C1 segment of cervical spinal cord (tissue), 14 donors: Measurements from ENCODE around the gene LRRC41.
A peak's percentile ranks its signal among the peaks of the same experiment; 100 is the strongest.
"Not testable (repeated sequence)": the region's sequence is repeated elsewhere in the genome, so short reads cannot be mapped to it uniquely, and the experiment has no call there.

Experiments used
- DNase-seq, 14 donors: peaks; one replicate each; lab custom pipeline; 2025; lab: John Stamatoyannopoulos, UW

The LRRC41 gene

DNA sequence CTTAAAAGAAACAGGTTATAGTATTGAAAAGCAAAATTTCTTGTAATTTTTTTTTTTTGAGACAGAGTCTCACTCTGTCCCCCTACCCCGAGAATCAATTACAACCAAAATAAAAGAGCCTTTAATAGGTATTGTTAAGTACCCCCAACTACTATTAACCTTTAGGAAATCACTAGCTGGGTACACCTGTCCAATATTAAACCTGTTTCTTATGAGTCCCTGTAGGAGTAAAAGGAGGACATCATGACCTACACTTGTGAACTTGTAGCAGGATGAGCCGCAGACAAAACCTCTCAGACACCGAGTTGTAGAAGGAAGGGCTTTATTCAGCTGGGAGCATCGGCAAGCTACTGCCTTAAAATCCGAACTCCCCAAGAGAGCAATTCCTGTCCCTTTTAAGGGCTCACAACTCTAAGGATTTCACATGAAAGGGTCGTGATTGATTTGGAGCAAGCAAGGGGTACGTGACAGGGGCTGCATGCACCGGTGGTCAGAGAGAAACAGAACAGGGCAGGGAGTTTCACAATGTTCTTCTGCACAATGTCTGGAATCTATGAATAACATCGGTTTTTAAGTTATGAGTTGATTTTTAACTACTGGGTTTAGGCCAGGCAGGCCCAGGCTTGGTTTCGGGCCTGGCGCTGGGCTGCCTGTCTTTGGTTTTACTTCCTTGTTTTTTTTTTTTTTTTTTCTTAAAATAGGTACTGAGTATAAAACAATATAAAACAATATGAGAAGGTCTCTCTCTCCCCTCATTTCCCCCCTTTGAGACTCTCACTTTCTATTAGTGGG is 22.1 kb upstream of the LRRC41 start:
- DNase-seq, result not testable (repeated sequence)

DNA sequence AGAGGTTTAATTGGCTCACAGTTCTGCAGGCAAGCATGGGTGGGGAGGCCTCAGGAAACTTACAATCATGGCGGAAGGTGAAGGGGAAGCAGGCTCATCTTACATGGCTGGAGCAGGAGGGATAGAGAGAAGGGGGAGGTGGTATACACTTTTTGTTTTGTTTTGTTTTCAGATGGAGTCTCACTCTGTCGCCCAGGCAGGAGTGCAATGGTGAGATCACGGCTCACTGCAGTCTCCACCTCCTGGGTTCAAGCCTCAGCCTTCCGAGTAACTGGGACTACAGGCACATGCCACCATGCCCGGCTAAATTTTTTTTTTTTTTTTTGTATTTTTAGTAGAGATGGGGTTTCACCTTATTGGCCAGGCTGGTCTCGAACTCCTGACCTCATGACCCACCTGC is 18.8 kb upstream of the LRRC41 start:
- not testable (repeated sequence) for DNase-seq

DNA sequence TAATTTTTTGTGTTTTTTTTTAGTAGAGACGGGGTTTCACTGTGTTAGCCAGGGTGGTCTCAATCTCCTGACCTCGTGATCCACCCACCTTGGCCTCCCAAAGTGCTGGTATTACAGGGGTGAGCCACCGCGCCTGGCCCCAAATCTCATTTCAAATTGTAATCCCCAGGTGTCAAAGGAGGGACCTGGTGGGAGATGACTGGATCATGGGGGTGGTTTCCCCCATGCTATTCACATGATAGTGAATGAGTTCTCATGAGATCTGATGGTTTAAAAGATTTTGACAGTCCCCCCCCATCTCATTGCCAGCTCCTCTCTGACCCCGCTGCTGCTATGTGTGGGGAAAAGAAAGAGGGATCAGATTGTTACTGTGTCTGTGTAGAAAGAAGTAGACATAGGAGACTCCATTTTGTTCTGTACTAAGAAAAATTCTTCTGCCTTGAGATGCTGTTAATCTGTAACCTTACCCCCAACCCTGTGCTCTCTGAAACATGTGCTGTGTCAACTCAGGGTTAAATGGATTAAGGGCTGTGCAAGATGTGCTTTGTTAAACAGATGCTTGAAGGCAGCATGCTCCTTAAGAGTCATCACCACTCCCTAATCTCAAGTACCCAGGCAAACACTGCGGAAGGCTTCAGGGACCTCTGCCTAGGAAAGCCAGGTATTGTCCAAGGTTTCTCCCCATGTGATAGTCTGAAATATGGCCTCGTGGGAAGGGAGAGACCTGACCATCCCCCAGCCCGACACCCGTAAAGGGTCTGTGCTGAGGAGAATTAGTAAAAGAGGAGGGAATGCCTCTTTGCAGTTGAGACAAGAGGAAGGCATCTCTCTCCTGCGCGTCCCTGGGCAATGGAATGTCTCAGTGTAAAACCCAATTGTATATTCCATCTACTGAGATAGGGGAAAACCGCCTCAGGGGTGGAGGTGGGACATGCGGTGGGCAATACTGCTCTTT is 16.8 kb upstream of the LRRC41 start:
- not testable (repeated sequence) for DNase-seq

DNA sequence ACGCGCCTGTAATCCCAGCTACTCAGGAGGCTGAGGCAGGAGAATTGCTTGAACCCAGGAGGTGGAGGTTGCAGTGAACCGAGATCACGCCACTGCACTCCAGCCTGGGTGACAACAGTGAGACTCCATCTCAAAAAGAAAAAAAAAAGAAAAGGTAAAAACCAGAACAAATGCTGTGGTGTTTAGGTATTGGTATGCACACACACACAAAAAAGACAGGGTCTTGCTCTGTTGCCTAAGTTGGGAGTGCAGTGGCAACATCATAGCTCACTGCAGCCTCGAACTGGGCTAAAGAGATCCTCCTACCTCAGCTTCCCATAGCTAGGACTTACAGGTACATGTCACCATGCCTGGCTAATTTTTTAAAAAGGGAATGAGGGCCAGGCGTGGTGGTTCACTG is 15.9 kb upstream of the LRRC41 start:
- not testable (repeated sequence) for DNase-seq

DNA sequence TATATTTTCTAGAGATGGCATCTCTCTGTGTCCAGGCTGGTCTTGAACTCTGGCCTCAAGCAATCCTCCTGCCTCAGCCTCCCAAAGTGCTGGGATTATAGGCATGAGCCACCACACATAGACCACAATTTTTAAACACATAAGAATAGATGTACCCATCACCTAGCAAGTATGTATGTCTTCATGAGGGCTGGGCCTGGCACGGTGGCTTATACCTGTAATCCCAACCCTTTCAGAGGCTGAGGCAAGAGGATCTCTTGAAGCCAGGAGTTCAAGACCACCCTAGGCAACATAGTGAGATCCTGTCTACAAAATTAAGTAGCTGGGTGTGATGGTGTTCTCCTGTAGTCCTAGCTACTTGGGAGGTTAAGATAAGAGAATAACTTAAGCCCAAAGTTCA is 13.9 kb upstream of the LRRC41 start:
- DNase-seq, result no peak

DNA sequence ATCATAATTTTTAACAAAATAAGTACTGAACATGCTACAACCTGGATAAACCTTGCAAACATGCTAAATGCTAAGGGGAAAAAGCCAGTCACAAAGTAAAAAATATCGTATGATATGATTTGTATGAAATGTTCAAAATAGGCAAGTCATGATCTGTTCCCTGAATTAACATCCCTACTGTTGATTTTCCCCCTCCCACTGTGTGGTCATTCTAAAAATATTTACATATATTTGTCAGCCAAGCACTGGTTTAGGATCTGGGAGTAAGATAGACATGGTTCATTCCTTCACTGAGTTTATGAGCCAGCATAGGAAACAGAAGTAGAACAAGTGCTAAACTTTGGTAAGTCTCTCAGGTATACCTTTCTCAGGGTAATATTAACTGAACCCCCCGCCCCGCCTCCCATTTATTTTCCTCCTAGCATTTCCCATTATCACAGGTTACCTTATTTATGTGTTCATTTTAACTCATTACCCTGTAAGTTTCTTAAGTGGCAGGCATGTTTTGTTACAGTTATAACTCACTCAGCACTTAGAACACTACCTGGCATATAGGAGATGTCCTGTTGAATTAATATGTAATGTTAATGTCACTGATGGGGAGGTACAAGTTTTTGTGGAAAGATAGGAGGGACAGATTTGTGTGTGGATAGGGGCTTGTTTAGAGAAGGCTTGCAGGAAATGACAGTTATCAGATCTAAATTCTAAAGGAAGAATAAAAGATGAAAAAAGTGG is 12.4 kb upstream of the LRRC41 start:
- no peak for DNase-seq

DNA sequence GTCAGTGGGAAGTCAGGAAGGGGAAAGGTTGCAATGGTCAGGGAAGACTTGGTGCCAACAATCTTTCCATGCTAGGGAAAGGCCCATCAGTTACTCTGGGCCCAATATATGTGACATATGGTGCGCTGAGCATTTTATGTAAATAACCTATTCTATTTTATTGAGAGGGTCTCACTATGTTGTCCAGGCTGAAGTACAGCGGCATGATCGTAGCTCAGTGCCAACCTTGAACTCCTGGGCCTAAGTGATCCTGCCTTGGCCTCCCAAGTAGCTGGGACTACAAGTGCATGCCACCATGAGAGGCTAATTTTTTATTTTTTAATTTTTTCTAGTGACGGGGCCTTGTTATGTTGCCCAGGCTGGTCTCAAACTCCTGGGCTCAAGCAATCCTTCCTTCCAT is 6.9 kb upstream of the LRRC41 start:
- DNase-seq, result no peak

DNA sequence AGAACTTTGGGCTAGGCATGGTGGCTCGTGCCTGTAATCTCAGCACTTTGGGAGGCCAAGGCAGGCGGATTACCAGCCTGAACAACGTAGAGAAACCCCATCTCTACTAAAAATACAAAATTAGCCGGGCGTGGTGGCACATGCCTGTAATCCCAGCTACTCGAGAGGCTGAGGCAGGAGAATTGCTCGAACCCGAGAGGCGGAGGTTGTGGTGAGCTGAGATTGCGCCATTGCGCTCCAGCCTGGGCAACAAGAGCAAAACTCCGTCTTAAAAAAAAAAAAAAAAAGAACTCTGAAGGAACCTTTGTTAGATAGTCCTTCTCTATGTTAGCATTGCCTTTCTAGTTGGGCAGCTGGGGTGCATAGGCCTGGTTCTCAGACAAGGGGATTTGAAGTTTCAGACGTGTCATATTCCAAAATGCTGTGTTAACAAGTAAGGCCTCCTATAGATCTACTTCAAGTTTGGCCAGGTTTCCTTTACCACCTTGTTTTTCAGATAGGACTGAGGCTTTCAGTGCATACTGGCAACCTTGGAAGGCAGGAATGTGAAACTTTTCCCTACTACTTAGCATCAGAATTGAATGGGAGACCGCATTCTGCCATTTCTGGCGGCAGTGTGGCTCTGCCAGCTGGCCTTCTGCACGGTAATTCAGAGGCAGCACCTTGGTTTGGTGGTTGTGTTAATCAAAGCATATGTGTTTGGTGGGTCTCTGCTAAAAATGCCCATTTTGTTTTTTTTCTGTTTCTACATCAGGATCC is 6.2 kb upstream of the LRRC41 start:
- DNase-seq, result no peak

DNA sequence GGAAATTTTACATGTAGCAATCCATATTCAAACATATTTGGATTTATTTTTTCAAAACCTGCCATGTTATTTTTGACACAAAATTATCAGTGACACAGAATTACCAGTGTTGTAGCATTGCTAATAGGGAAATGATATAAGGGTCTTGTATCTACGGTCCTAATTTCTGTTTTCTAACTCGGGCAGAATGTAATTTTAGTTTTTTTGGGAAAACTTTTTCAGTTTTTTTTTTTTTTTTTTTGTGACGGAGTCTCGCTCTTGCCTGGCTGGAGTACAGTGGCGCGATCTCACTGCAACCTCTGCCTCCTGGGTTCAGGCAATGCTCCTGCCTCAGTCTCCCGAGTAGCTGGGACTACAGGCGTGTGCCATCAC is 2.7 kb upstream of the LRRC41 start:
- DNase-seq, result no peak

DNA sequence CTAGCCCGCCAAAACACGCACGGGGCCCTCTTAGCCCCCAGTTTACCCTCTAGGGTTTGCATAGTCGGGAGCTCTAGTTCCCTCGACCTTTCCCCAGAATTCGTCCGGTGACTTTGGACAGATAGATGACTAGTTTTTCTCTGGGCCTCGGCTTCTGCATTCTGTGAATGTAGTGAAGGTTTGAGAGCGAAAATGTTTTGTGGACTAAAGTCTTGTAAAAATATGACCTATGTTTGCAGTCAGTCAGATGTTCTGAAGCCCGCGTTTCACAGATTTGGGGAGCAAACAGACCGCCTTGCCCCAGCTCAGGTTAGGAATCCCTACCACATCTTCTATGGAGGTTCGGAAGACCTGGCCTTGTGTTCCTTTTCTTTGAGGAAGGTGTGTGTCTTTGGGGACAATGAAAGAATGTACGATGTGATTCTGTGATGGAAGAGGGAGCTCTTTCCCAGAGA is 483 bp upstream of the LRRC41 start:
- DNase-seq, result no peak

DNA sequence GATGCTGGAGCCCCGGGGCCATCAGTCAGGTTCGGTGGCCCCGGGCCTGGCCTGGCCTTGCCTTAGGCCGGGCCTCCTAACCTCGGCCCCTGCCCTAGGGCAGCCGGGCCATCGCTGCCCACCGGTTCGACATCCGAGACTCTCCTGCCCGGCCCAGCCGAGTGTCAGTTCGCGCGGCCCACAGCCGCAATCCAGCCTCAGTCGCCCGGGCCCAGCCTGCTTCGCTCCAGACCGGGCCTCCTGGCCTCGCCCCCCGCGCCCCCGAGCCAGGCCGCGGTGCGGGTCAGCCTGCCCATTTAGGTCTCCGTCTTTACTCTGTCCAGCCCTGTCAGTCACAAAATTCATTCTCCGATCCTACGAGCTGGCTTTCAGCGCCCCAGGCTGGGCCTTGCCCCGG is 777 bp downstream of the LRRC41 start:
- peak in 5 of 14 donors; percentile 41 to 80 (median 59) for DNase-seq

DNA sequence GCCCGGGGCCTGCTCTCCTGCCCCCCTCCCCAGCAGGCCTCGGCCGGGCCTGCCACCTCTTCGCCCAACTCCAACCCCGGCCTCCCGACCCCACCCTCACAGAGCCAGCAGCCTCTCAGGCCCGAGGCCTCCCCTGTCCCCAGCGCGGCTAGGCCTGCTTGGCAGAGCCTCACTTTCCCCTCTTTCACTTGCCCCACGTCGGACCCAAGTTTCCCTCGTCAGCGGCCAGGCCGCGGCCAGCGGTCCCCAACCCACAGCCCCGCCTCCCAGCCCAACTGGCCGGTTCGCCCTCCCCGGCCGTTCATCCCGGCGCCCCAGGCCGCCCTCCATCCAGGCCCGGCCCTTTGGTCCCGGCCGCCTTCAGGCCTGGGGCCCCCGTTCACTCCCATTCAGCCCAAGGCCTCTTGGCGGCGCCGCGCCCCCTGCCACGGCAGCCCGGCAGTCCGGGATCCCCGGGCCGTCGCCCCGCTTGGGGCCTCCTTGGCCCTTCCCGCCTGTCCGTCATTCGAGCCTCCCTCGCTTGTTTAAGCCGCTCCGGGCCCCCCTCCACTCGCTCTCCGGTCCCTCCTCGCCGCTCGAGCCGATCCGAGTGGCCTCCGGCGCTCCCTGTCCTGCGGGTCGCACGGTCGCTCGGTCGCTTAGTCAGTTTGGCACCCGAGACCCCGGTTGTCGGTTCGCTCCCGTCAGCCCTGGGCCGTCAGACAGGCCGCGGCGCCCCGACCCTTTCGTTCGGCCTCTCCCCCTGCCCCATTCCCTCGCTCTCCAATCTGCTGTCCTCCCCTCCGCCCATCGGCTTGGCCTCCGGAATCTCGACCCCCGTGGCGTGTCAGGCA is 1.4 kb downstream of the LRRC41 start:
- DNase-seq, result peak in 12 of 14 donors; percentile 41 to 77 (median 54)

DNA sequence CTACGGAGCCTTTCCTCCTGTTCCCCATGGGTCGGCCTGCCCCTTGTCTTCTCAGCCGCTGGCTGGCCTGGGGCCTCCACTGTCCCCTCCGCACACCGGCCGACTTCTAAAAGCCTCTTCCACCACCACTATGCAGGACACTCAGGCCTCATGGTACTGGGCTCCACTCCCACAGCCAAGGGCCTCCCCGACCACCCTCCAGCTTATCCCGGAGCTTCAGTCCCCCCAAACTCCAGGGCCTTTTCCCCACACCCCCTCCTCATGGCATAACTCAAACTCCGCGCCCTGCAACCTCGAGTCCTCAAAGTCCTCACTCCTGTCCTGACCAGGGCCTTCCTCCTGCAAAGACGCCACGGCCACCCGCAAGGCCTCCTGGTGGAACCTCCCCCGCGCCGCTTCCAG is 2.0 kb downstream of the LRRC41 start:
- peak in 1 of 14 donors; percentile 38 for DNase-seq

DNA sequence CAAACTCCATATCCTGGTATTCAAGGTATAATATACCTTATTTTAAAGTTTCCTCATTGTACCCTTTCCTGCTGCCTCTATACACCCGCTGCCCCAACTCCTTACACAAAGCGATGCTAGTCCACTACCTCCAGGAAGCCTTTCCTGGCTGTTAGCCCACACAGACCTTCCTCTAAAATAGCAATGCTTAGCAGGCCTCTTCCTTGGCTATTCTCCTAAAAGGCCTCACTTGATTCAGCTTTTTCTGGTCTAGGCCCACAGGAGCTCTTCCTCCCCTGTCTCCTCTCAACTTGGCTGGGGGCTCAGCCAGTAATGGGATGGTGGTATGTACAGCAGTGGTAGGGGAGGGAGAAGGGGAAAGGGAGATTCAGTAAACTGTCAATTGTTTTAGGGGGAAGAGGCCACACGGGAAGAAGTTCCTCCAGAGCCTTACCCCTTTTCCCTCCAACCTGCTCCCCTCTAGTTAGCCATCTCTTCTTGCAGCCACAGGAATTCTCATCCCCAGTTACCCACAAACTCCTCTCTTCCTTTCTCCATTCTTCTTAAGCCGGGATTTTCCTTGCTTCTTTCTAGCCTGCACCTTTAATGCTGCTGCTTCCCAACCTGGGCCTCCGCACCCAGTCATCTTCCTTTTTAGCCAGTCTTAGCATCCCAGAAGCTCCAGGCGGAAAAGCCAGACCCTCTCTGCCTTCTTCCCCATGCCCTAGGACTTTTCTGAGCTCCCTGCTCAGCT is 2.6 kb downstream of the LRRC41 start:
- peak in 1 of 14 donors; percentile 26 for DNase-seq

DNA sequence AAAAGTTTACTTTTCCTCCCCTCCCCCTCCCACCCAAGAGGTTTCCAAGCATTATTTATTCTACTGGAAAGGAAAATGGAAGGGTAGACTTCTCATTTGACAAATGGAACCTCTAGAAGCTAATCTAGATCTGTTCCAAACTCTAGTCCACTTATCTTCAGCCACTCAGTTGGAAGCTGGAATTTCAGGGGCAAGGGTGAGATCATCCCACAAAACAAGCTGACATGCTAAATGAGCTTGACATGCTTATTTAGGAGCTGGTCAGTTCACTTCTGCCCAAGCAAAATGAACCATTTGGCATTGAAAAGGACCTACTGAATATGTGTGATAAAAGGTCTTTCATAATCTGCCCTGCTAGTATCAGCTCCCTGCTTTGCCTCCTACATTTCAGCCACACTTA is 5.0 kb downstream of the LRRC41 start:
- DNase-seq, result no peak

DNA sequence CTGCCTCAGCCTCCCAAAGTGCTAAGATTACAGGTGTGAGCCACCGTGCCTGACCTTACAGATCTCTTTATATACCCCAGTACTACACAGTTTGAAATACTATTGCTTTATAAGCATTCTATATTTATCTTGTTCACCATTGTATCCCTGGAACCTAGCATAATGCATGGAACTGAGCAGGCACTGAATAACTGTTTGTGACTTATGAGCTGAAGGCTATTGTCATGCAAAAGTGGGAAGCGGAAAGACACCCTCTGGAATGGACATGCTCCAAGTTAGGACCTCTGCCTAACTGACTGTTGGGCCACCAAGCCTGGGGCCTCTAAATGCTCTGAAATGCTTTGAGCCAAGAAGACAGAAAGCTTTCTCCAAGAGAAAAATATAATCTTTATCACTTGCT is 8.1 kb downstream of the LRRC41 start:
- no peak for DNase-seq

DNA sequence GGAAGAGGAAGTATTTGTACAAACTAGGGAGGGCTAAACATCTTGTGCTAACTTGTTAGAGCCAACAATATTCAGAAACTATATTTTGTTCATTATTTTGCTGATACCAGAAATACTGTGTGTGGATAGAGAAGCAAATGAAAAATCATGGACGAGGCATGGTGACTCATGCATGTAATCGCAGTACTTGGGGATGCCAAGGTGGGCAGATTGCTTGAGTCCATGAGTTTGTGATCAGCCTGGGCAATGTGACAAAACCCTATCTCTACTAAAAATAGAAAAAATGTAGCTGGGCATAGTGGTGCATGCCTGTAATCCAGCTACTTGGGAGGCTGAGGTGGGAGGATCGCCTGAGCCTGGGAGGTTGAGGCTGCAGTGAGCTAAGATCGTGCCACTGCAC is 13.4 kb downstream of the LRRC41 start:
- DNase-seq, result peak in 1 of 14 donors; percentile 2

DNA sequence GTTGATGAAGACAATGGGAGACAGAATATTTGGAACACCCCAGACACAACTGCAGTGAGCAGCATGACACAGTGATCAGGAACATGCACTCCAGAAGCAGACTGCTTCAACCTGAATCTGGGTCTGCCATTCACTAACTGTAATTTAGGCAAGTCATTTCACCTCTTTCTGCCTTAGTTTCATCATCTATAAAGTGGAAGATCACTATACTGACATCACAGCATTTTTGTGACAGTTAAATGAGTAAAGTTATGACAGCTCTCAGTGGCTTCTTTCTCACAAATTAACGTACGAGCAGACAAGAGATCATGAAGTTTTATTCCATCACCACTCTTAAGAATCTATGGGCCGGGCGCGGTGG is 14.3 kb downstream of the LRRC41 start:
- DNase-seq, result no peak

DNA sequence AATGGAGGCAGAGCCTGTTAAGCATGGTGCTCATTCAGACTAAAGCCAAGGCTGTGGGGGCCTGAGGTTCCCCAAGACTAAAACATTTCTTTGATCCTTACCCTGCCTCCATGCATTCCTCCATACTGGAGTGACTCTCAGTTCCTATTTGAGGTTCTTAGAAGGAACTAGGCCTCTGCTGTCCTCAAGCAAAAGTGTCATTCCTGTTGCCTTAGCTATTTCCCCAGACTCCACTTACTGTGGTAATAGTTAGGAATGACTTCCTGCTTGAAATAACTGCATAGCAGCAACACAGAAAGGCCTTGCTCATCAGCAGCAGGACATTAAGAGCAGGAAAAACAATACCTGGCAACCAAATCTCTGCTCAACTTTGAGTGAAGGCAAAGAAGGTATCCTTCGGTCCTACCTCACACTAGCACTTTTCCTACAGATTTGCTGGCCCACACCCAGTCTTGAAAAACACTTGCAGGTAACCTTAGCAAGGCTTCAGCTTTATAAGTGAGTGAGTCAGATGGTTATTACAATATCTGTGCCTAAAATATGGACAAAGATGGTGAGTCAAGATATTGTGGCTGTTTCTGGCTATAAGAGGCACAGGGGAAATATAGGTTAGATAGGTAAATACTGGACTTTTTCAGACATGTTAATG is 14.8 kb downstream of the LRRC41 start:
- no peak for DNase-seq
